8988T (cell line): ENCODE measurements around the gene ADCY5.

Source experiments
- DNase-seq: peaks from one replicate; pipeline ENCODE4 v3.0.0; 2011

ADCY5 gene

GRCh38 chr3:123296261-123296660, 152.6 kb downstream of the ADCY5 start:
- no peak for DNase-seq

- no peak for DNase-seq
Measured at GRCh38 chr3:123295901-123296250, 153.0 kb downstream of the ADCY5 start.

DNA sequence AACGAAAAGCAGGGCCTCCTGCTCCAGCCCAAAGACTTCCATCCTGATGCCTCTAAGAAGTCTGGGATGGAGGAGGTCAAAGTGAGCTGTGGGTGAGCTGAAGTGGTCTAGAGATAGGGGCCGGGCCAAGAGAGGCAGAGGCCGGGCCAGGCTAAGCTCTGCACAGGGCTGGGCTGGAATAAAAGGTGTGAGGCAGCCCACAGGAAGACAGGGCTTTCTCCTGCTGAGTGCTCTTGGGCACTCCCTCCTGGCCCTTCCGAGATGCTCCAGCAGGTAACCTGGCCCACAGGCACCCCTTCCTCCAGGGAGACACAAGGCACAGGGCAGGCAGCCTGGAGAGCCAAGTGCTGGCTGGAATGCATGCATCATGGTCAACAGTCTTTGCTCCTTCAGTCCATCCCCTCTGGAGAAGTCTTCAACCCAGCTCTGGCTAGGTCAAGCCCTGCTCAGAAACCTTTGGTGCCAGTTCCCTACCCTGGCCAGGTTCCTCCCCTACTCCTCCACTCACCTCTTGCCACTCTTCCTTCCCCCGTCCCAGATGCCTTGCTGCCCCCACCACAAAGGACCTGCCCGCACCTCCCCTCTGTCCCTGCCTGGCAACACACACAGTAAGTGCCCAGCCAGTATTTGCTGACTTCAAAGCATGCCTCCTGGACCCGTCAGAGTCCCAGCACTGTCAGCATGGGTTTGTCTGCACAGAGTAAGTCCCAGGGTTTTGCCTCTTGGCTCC, 153.6 kb downstream of the ADCY5 start:
- no peak for DNase-seq

DNA sequence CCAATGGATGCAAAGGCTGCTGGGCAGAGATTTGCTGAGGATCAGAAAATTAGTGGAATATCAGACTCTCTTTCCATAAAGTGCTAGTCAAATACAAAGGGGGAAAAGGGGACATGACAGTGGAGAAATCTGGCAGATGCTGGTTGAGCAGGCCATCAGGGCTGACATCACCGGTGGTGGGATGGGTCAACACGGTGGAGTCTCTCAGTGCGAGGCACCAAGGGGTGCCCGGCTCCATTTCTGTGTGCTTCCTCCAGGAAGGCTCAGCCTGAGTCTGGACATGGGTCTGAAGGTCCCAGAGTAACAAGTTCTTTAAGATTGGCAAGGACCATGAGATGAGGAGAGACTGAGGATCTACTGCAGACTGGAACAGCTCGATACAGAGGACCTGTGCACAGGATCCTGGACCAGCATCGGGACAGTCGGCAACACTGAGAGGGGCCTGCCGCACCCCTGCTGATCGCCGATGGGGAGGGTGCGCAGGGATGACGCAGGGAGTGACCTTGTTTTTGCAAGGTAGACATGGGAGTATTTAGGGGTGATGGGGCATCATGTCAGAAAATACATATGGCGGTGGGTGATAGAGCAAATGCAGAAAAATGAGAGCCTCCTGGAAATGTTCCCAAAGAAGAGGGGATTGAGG, 154.5 kb downstream of the ADCY5 start:
- DNase-seq, result no peak

- DNase-seq, result no peak
Measured at GRCh38 chr3:123292321-123293310, 156.3 kb downstream of the ADCY5 start.

- no peak for DNase-seq
Measured at GRCh38 chr3:123291404-123291803, 157.5 kb downstream of the ADCY5 start.

GRCh38 chr3:123290962-123291361, 157.9 kb downstream of the ADCY5 start:
- no peak for DNase-seq

GRCh38 chr3:123290107-123290930, 158.6 kb downstream of the ADCY5 start:
- DNase-seq, result no peak

GRCh38 chr3:123289391-123290106, 159.3 kb downstream of the ADCY5 start:
- no peak for DNase-seq

- no peak for DNase-seq
Measured at GRCh38 chr3:123287962-123288302, 161.0 kb downstream of the ADCY5 start.

GRCh38 chr3:123287051-123287961, 161.6 kb downstream of the ADCY5 start:
- no peak for DNase-seq

- DNase-seq, result peak; percentile 88
Measured at GRCh38 chr3:123286308-123287023, 162.4 kb downstream of the ADCY5 start.

- DNase-seq, result no peak
Measured at GRCh38 chr3:123285931-123286307, 163.0 kb downstream of the ADCY5 start.

GRCh38 chr3:123285479-123285878, 163.4 kb downstream of the ADCY5 start:
- DNase-seq, result no peak

- DNase-seq, result no peak
Measured at GRCh38 chr3:123285066-123285465, 163.8 kb downstream of the ADCY5 start.

GRCh38 chr3:123284399-123285010, 164.4 kb downstream of the ADCY5 start:
- no peak for DNase-seq

- DNase-seq, result no peak
Measured at GRCh38 chr3:123283657-123284398, 165.1 kb downstream of the ADCY5 start.

GRCh38 chr3:123283074-123283473, 165.8 kb downstream of the ADCY5 start:
- no peak for DNase-seq

- no peak for DNase-seq
Measured at GRCh38 chr3:123282461-123282860, 166.4 kb downstream of the ADCY5 start.
